H1 (cell line): ENCODE data around the gene BICD1. TPM values are rescaled to one million over a fixed set of nuclear protein-coding genes. Genes with fewer than 3 reads are reported as not detected.

ENCODE experiments used
- CBX8 ChIP-seq: fragments of 300-800, 300-1000 bp; sonication (generic); IDR thresholded peaks from 2 replicates; pipeline ENCODE4 v1.7.1; 2016; ENCODE audit warnings: low read depth, low read length, borderline replicate concordance
- EZH2 ChIP-seq: fragments of 200-600 bp; sonication (generic); IDR thresholded peaks from 2 replicates; pipeline ENCODE4 v1.7.1; 2012; ENCODE audit warnings: low read depth, mild to moderate bottlenecking, moderate library complexity, low read length, inconsistent platforms; ENCODE audit not compliant: severe bottlenecking
- GABPA ChIP-seq: IDR thresholded peaks from 2 replicates; pipeline ENCODE4 v1.6.1; 2011; ENCODE audit warnings: mild to moderate bottlenecking, low read length, moderate library complexity, borderline replicate concordance; ENCODE audit not compliant: insufficient read depth
- KDM4A ChIP-seq: IDR thresholded peaks from one replicate; pipeline ENCODE4 v1.7.1; 2012; ENCODE audit warnings: low read depth, mild to moderate bottlenecking, moderate library complexity, low read length, inconsistent platforms; ENCODE audit not compliant: severe bottlenecking
- MAFK ChIP-seq: IDR thresholded peaks from 2 replicates; pipeline ENCODE4 v1.6.1; 2012; ENCODE audit warnings: low read depth, mild to moderate bottlenecking, improper control_type of control experiment, low read length
- SIX5 ChIP-seq: IDR thresholded peaks from 2 replicates; pipeline ENCODE4 v1.6.1; 2011; ENCODE audit warnings: mild to moderate bottlenecking, low read depth, low read length
- SP4 ChIP-seq: IDR thresholded peaks from 2 replicates; pipeline ENCODE4 v1.6.1; 2012; ENCODE audit warnings: low read length, inconsistent platforms
- ZNF274 ChIP-seq: IDR thresholded peaks from 2 replicates; pipeline ENCODE4 v1.7.0; 2012; ENCODE audit warnings: low read length, borderline replicate concordance; ENCODE audit errors: extremely low read depth
- polyA plus RNA-seq, 7 experiments: library from polyadenylated mRNA; depleted of rRNA in 3 of 7; stranded (reverse) in 5 of 7; unstranded in 2 of 7; fragments of >200 nt in 5 of 7; fragments of 200-250 nt in 2 of 7; gene quantifications; 1 replicate in 5 of 7; 2 replicates in 1 of 7; 4 replicates in 1 of 7; pipeline versions ENCODE4 v1.2.1 to v1.2.3, GENCODE V29; 2011 to 2013; ENCODE audit warnings: missing spikeins in 2 of 7, mixed read lengths in 2 of 7
- total RNA-seq: library from RNA; stranded (reverse); fragmentation: NEBNext Ultra II Directional; extraction: Animal tissue kit (Norgen Biotek cat#: 25700); gene quantifications from 2 replicates; pipeline ENCODE4 v1.2.1, GENCODE V29; 2021
- TF ChIP-seq, protein P1 (sequence below): fragments of 300-600 bp; sonication (generic); IDR thresholded peaks from 2 replicates; pipeline ENCODE4 v1.7.1; 2012; ENCODE audit warnings: low read length, moderate library complexity, mild to moderate bottlenecking, inconsistent platforms; ENCODE audit not compliant: insufficient replicate concordance

BICD1 gene
- total and polyA plus RNA-seq, 2 of the 8 experiments (the other 6 are each of a cell fraction or from before 2014, with no cell fraction given) = 34.1 to 58.4 TPM

DNA sequence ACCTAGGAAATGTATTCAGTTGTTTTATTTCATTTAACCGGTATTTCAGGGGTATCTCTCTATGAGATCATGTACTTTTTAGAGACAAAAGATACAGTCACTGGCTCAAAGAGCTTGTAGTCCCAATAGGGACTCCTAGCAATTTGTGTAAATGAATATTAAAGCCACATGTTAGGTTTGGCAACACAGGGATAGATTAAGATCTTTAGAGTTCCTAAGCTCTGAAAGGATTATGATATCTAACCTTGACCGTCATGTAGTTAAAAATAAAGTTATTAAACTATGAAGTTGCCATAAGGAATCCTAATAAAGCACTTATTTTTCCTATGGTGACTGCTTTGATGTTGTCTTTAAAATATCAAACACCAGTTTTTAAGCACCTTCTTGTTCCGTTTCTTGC, 192.3 kb downstream of the BICD1 start (continued):
- TF ChIP-seq, protein P1, sequence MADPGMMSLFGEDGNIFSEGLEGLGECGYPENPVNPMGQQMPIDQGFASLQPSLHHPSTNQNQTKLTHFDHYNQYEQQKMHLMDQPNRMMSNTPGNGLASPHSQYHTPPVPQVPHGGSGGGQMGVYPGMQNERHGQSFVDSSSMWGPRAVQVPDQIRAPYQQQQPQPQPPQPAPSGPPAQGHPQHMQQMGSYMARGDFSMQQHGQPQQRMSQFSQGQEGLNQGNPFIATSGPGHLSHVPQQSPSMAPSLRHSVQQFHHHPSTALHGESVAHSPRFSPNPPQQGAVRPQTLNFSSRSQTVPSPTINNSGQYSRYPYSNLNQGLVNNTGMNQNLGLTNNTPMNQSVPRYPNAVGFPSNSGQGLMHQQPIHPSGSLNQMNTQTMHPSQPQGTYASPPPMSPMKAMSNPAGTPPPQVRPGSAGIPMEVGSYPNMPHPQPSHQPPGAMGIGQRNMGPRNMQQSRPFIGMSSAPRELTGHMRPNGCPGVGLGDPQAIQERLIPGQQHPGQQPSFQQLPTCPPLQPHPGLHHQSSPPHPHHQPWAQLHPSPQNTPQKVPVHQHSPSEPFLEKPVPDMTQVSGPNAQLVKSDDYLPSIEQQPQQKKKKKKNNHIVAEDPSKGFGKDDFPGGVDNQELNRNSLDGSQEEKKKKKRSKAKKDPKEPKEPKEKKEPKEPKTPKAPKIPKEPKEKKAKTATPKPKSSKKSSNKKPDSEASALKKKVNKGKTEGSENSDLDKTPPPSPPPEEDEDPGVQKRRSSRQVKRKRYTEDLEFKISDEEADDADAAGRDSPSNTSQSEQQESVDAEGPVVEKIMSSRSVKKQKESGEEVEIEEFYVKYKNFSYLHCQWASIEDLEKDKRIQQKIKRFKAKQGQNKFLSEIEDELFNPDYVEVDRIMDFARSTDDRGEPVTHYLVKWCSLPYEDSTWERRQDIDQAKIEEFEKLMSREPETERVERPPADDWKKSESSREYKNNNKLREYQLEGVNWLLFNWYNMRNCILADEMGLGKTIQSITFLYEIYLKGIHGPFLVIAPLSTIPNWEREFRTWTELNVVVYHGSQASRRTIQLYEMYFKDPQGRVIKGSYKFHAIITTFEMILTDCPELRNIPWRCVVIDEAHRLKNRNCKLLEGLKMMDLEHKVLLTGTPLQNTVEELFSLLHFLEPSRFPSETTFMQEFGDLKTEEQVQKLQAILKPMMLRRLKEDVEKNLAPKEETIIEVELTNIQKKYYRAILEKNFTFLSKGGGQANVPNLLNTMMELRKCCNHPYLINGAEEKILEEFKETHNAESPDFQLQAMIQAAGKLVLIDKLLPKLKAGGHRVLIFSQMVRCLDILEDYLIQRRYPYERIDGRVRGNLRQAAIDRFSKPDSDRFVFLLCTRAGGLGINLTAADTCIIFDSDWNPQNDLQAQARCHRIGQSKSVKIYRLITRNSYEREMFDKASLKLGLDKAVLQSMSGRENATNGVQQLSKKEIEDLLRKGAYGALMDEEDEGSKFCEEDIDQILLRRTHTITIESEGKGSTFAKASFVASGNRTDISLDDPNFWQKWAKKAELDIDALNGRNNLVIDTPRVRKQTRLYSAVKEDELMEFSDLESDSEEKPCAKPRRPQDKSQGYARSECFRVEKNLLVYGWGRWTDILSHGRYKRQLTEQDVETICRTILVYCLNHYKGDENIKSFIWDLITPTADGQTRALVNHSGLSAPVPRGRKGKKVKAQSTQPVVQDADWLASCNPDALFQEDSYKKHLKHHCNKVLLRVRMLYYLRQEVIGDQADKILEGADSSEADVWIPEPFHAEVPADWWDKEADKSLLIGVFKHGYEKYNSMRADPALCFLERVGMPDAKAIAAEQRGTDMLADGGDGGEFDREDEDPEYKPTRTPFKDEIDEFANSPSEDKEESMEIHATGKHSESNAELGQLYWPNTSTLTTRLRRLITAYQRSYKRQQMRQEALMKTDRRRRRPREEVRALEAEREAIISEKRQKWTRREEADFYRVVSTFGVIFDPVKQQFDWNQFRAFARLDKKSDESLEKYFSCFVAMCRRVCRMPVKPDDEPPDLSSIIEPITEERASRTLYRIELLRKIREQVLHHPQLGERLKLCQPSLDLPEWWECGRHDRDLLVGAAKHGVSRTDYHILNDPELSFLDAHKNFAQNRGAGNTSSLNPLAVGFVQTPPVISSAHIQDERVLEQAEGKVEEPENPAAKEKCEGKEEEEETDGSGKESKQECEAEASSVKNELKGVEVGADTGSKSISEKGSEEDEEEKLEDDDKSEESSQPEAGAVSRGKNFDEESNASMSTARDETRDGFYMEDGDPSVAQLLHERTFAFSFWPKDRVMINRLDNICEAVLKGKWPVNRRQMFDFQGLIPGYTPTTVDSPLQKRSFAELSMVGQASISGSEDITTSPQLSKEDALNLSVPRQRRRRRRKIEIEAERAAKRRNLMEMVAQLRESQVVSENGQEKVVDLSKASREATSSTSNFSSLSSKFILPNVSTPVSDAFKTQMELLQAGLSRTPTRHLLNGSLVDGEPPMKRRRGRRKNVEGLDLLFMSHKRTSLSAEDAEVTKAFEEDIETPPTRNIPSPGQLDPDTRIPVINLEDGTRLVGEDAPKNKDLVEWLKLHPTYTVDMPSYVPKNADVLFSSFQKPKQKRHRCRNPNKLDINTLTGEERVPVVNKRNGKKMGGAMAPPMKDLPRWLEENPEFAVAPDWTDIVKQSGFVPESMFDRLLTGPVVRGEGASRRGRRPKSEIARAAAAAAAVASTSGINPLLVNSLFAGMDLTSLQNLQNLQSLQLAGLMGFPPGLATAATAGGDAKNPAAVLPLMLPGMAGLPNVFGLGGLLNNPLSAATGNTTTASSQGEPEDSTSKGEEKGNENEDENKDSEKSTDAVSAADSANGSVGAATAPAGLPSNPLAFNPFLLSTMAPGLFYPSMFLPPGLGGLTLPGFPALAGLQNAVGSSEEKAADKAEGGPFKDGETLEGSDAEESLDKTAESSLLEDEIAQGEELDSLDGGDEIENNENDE = no peak
- no peak for TF ChIP-seq ZNF274
- no peak for TF ChIP-seq SP4
- no peak for TF ChIP-seq MAFK
- TF ChIP-seq CBX8 = no peak
- no peak for TF ChIP-seq KDM4A
- no peak for TF ChIP-seq EZH2
- TF ChIP-seq GABPA = no peak
- TF ChIP-seq SIX5 = no peak
